ENCODE measurements around the gene MACROD2. TPM values are rescaled to one million over a fixed set of nuclear protein-coding genes. Genes with fewer than 3 reads are reported as not detected.

Gene MACROD2
- total and polyA plus RNA-seq, 2 donors (not counting 1 experiment from before 2014, with no cell fraction given) = 5.3 to 6.7 TPM

DNA sequence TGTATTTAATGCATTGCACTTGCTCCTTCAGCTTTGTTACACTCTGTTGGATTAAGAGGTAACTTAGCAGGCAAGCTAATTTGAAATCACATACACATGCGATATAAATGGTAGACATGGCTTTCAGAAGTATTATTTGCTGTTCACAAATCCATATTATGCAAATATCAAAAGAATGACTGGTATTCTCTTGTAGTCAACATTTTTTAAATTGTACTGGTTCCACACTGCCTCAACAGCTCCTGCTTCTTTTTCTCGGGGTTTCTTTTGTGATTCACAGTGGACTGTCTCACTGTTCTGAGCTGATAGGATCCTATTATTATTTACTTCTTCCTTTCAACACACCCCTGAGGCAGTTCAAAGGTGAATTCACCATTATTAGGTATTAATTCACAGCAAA is 1650.5 kb downstream of the MACROD2 start:
- no peak overlapping the region for H3K27ac ChIP-seq (ENCODE audit: low read length in 2 of 2)
- WGBS (ENCODE audit: insufficient coverage) = 100% methylated on average over 1 of the region's 2 CpGs
- no peaks in the 10 kb centered on the region for H3K27me3 ChIP-seq (replicated peaks in 1 of 4; ENCODE audit: control extremely low read depth in 1 of 4, control insufficient read depth in 3 of 4, insufficient read depth in 4 of 4, low read length in 3 of 4)
- Mint-ChIP-seq H3K4me1 (peaks cover 6% of the 10 kb centered on the region), H3K9me3 (ENCODE audit: insufficient read depth) (no peaks in the 10 kb centered on the region), H3K27ac (no peak overlapping the region), H3K27me3 (no peaks in the 10 kb centered on the region), H3K4me3 (no peak overlapping the region)
- no peak overlapping the region for H3K4me2 ChIP-seq (replicated peaks; ENCODE audit: low read depth, low read length, poor library complexity, severe bottlenecking)
- H4K20me1 ChIP-seq (ENCODE audit: control insufficient read depth, insufficient read depth, low read length, poor library complexity, severe bottlenecking) = no peaks in the 10 kb centered on the region
- no peak overlapping the region for H3K9ac ChIP-seq (ENCODE audit: low read length)
- H3K4me3 ChIP-seq (ENCODE audit: control extremely low read depth in 1 of 5, extremely low read depth in 1 of 5, insufficient read depth in 1 of 5, low read depth in 2 of 5, low read length in 4 of 5) = no peak overlapping the region
- H2AFZ ChIP-seq (ENCODE audit: insufficient read depth, low read depth, low read length, poor library complexity, severe bottlenecking) = no peak overlapping the region
- no peaks in the 10 kb centered on the region for H3K79me2 ChIP-seq (ENCODE audit: control insufficient read depth, insufficient read depth, low read length)
- DNase-seq (no peak), ATAC-seq (ENCODE audit: low read depth) (no peak)
- CTCF ChIA-PET = interaction anchor here (1.6 kb wide), 1 partner anchor 8 kb away, joined by 4 read pairs; no protein-coding TSS in a partner anchor
- no peaks in the 10 kb centered on the region for H3K36me3 ChIP-seq (replicated peaks in 1 of 2; ENCODE audit: control extremely low read depth in 1 of 2, control insufficient read depth in 1 of 2, extremely low read depth in 1 of 2, insufficient read depth in 2 of 2, low read length in 1 of 2)
- intact Hi-C loops (cut with micrococcal nuclease) = no loop called here
- POLR2A ChIA-PET = no interaction called here
- H3K4me1 ChIP-seq (ENCODE audit: control insufficient read depth in 2 of 2, insufficient read depth in 2 of 2, low read length in 2 of 2) = no peaks in the 10 kb centered on the region
- H3K9me3 ChIP-seq (ENCODE audit: control extremely low read depth in 1 of 3, control insufficient read depth in 2 of 3, insufficient read depth in 1 of 3, low read length in 2 of 3) = no peaks in the 10 kb centered on the region
- TF ChIP-seq EZH2 (IDR thresholded peaks at IDR 0.05; ENCODE audit: borderline replicate concordance, insufficient read depth, low read depth, low read length, poor library complexity, severe bottlenecking) = no peak
- TF ChIP-seq, protein P1, sequence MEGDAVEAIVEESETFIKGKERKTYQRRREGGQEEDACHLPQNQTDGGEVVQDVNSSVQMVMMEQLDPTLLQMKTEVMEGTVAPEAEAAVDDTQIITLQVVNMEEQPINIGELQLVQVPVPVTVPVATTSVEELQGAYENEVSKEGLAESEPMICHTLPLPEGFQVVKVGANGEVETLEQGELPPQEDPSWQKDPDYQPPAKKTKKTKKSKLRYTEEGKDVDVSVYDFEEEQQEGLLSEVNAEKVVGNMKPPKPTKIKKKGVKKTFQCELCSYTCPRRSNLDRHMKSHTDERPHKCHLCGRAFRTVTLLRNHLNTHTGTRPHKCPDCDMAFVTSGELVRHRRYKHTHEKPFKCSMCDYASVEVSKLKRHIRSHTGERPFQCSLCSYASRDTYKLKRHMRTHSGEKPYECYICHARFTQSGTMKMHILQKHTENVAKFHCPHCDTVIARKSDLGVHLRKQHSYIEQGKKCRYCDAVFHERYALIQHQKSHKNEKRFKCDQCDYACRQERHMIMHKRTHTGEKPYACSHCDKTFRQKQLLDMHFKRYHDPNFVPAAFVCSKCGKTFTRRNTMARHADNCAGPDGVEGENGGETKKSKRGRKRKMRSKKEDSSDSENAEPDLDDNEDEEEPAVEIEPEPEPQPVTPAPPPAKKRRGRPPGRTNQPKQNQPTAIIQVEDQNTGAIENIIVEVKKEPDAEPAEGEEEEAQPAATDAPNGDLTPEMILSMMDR (IDR thresholded peaks at IDR 0.05) = no peak

DNA sequence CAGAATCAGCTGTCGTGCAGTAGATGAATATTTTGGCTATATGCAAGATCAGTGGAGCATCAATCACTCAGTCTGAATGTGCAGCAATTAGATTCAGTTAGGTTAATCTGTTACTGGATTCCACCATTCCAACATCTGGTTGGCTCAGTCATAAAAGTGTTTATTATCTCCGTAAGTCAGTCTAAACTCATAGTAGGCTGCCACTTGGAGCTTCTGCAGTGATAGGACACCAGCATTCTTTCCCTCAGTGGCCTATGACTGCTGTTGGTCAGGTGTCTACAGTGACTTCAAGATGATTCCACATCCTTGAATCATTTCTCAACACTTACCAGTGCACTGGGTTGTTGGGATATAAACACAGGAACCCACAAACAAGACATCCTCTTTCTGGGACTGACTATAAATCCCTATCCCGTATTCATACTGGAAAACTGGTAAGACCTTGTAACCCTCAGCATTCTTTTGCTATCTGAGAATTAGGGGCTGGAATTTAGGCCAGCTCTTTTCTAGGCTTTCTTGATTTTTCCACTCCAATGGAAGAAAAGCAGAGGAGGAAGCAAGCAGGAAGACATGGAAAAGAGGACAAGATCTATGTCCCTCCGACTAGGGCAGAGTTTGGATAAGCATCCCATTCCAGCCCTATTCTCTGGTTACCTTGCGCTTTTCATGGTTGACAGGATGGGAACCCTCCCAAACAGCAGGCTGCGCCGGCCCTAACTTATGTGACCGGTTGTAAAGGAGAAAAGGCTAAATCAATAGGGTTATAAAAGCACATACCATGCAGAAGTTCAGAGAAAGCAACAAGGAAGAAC is 1658.3 kb downstream of the MACROD2 start:
- H3K4me1 ChIP-seq (ENCODE audit: control insufficient read depth in 2 of 2, insufficient read depth in 2 of 2, low read length in 2 of 2) = peaks cover 3 to 7% of the 10 kb centered on the region in 2 donors
- WGBS (ENCODE audit: insufficient coverage) = 94% methylated on average over 2 of the region's 8 CpGs
- Mint-ChIP-seq H3K4me3 (no peak overlapping the region), H3K27me3 (no peaks in the 10 kb centered on the region), H3K4me1 (peaks cover 6% of the 10 kb centered on the region), H3K9me3 (ENCODE audit: insufficient read depth) (no peaks in the 10 kb centered on the region), H3K27ac (peak overlapping the region; percentile 68)
- peak; percentile 4 for DNase-seq
- POLR2A ChIA-PET = no interaction called here
- H3K9me3 ChIP-seq (ENCODE audit: control extremely low read depth in 1 of 3, control insufficient read depth in 2 of 3, insufficient read depth in 1 of 3, low read length in 2 of 3) = no peaks in the 10 kb centered on the region
- no peaks in the 10 kb centered on the region for H3K27me3 ChIP-seq (replicated peaks in 1 of 4; ENCODE audit: control extremely low read depth in 1 of 4, control insufficient read depth in 3 of 4, insufficient read depth in 4 of 4, low read length in 3 of 4)
- ATAC-seq (ENCODE audit: low read depth) = no peak
- no peak for TF ChIP-seq EZH2 (IDR thresholded peaks at IDR 0.05; ENCODE audit: borderline replicate concordance, insufficient read depth, low read depth, low read length, poor library complexity, severe bottlenecking)
- TF ChIP-seq, protein P1 (IDR thresholded peaks at IDR 0.05) = no peak
- H2AFZ ChIP-seq (ENCODE audit: insufficient read depth, low read depth, low read length, poor library complexity, severe bottlenecking) = peak overlapping the region; percentile 11
- H3K79me2 ChIP-seq (ENCODE audit: control insufficient read depth, insufficient read depth, low read length) = no peaks in the 10 kb centered on the region
- H3K4me2 ChIP-seq (replicated peaks; ENCODE audit: low read depth, low read length, poor library complexity, severe bottlenecking) = peak overlapping the region; percentile 17
- CTCF ChIA-PET = interaction anchor here (0.6 to 2.2 kb wide), 23 partner anchors 8 to 1838 kb away, joined by 3 to 9 read pairs (median 4); partner anchors contain the start of gene FLRT3
- H3K4me3 ChIP-seq (ENCODE audit: control extremely low read depth in 1 of 5, extremely low read depth in 1 of 5, insufficient read depth in 1 of 5, low read depth in 2 of 5, low read length in 4 of 5) = no peak overlapping the region
- H3K36me3 ChIP-seq (replicated peaks in 1 of 2; ENCODE audit: control extremely low read depth in 1 of 2, control insufficient read depth in 1 of 2, extremely low read depth in 1 of 2, insufficient read depth in 2 of 2, low read length in 1 of 2) = no peaks in the 10 kb centered on the region
- no peaks in the 10 kb centered on the region for H4K20me1 ChIP-seq (ENCODE audit: control insufficient read depth, insufficient read depth, low read length, poor library complexity, severe bottlenecking)
- H3K9ac ChIP-seq (ENCODE audit: low read length) = no peak overlapping the region
- intact Hi-C loops (cut with micrococcal nuclease) = loop anchor here (2.0 kb wide), 1 partner anchor 387 kb away; no protein-coding TSS in a partner anchor
- H3K27ac ChIP-seq (ENCODE audit: low read length in 2 of 2) = no peak overlapping the region
